CD4-positive, alpha-beta T cell treated with Interleukin-4 for 4 hours (primary cell): Measurements from ENCODE around the gene CDH13.

Source experiments
- DNase-seq: peaks from one replicate; pipeline ENCODE4 v3.0.0-alpha.2; 2020

The CDH13 gene

DNA sequence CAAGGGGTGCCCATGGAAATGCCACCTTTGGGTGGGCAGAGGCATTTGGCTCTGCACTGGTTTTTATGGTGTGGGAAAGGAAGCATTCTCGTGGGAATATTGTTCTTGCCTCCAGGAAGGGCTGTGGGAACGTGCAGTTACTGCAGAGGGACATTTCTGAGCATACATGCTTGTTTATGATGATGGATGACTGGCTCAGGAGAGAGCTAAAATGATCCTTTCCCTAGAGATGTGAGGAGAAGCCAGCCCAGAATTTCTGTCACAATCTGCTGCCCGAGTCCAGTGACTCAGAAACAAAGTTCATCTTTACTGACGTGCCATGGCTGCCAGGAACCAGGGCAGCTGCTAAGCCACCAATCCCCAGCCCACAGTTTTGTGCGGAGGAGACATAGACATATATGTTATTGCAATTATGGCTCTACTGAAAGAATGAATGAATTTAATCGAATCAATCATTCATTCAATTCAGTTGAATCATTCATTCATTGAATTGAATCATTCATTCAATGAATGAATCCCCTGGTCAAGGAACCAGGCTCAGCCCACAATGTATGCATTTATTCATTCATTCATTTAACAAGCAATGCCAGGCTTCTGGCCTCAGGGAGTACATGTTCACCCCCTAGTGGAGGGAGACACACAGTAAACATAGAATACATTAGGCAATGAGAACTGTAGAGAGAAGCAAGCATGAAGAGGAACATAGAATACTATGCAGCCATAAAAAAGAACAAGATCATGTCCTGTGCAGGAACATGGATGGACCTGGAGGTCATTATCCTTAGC is 766.6 kb downstream of the CDH13 start:
- DNase-seq, result no peak

GRCh38 chr16:83397601-83398291 is 771.0 kb downstream of the CDH13 start:
- no peak for DNase-seq

GRCh38 chr16:83400234-83400633 is 773.5 kb downstream of the CDH13 start:
- DNase-seq, result no peak

GRCh38 chr16:83402160-83402814 is 775.5 kb downstream of the CDH13 start:
- DNase-seq, result no peak

DNA sequence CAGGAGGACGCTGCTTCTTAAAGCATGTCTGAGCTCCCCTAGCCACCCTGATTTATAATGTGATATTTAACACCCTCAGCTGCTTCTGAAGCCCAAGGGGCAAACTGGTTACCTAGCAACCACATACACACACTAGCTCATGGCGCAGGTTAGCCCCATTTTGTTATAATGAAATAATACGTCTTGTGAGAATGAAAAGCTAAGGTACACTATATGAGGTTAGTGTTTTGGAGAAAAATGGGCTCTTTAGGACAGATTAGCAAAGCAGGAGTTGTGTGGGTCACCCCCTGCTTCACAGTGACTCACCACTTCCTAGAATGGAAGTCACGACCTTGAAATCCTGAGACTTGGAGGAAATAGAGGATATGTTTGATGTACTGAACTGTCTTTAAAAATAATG is 776.2 kb downstream of the CDH13 start:
- no peak for DNase-seq

DNA sequence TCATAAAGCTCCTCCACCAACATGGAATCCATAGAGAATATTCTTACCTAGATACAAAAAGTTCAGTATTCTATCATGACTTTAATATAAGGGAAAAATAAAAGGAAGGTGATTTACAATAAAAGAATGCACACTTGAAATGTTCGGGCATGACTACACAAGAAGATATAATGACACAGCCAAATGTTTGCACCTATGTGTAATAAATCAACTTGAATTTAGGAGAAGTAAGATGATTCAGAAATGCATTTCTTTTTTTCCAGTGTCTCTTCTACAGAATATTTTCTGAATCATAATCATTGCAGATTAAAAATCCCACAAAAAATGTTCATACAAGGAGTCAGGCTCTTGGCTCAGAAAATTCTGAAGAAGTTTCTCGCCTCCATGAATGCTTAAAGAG is 777.0 kb downstream of the CDH13 start:
- no peak for DNase-seq

DNA sequence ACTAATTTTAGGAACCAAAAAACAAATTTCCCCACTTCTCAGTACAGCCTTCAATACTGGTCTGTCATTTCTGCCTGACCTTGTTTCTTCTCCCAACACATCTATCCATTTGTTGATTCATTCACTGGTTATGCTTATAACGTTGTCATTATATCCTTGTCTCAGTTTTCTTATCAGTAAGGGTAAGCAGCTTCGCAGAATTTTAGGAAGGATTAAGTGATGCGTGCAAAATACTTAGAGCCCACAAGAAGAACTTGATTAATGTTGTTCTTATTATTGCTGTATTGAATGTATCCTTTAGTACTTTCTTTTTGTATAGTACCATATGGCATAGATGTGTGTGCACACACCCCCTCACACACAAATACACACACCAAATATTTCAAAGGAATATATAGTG is 777.5 kb downstream of the CDH13 start:
- no peak for DNase-seq

- no peak for DNase-seq
Observed at GRCh38 chr16:83407928-83408327, 781.2 kb downstream of the CDH13 start.

DNA sequence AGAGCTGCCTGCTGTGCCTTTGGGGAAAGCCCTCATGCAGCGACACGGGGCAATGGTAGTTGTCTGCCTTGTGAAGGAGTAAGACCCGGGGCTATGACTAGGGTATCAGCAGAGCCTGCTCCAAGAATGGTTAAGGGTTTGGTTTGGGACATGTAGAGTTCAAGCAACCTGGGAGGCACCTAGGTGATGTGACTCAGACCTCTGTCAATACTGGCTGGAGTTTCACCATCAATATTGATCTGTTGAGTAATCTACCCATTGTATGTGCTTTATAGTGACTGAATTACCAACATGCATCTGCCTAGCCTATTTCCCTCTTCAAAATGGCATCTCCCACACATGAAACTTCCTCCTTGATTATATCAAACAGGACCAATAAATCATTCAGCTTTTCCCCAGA is 782.6 kb downstream of the CDH13 start:
- no peak for DNase-seq

GRCh38 chr16:83418565-83418964 is 791.8 kb downstream of the CDH13 start:
- no peak for DNase-seq

DNA sequence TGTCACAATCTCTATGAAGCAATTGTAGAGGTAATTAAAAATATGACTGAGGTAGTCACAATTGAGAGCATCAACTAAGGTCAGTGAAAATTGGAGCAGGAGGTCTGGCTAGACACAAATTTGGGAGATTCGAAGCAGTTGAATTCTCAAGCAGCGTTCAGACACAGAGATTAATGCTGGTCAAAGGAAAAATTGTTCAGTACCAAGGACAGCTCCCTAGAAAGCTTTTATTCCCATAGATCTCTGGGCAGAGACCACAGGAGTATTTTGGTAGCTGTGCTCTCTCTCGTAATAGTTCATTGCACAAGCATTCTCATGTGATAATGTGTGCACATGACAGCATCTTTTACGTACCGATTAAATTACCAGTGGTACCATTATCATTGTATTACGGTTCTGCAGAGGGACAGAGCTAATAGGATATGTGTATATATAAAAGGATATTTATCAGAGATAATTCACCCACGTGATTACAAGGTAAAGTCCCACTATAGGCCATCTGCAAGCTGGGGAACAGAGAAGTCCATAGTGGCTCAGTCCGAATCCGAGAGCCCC is 793.5 kb downstream of the CDH13 start:
- no peak for DNase-seq

- no peak for DNase-seq
Observed at GRCh38 chr16:83433201-83433600, 806.4 kb downstream of the CDH13 start.

DNA sequence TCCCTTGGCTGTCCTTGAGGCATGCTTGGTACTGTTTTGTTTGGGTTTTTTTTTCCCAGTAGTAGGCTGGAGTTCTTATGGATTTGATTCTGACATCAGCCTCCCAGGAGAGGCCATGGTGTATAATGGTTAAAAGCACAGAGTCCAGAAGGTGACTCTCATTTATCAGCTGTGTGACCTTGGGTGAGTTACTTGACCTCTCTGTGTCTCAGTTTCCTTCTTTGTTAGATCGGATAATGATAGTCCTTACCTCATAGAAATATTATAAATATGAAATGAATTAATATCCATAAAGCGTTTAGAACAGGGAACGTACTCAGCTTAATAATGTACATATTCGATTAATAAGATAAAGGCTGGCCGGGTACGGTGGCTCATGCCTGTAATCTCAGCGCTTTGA is 810.3 kb downstream of the CDH13 start:
- no peak for DNase-seq

DNA sequence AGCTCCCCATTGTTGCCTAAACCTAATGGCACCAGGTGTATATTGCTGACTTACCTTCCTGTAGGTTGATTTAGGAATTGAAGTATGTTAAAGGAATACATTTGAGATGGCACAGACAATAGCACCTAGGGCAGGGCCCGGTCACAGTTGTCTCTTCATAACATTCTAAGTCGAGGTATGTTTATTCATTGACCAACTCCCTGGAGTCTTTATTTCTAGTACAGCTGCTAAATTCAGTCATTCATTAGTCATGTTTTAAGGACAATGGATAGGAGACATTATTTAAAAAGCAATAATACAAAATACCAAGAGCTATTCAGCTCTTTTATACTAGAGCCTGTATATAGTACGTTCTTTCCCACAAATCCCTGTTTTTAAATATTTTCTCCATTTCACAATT is 811.6 kb downstream of the CDH13 start:
- no peak for DNase-seq

GRCh38 chr16:83439412-83439811 is 812.6 kb downstream of the CDH13 start:
- DNase-seq, result no peak

DNA sequence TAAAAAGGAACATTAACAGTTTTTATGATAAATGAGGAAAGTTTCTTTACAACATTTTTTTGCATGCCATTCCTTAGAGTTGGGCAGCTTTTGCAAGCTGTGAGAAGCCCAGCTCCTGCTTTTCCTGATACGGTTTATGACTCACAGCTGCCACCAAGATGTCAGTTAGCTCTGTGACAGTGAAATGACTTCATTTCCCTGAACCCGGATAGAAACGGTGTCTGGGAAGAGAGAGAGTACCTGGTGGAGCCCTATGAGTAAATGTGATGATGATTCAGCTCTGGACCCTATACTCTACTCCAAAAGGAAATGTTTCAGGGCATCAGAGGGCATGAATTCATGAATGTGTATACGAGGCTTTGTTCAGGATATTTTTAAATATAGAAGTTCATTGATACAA is 814.7 kb downstream of the CDH13 start:
- DNase-seq, result no peak

- no peak for DNase-seq
Observed at GRCh38 chr16:83443972-83444371, 817.2 kb downstream of the CDH13 start.

DNA sequence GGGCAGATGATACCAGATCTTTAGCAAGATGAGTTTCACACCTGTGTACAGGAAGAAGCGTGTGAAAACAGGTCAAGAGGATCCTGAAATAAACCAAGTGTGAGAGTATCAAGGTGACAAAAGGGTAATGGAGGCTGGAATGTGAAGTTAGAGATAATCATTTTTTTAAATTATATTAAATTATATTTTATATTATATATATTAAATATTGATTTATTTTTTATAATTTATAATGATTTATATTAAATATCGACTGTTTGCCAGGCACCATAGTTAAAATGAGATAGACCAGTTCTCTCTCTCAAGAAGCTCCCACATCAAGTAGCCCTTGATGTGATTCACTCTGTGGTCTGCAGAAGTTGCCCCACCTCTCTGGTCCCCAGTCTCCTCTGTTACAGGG is 820.8 kb downstream of the CDH13 start:
- no peak for DNase-seq

DNA sequence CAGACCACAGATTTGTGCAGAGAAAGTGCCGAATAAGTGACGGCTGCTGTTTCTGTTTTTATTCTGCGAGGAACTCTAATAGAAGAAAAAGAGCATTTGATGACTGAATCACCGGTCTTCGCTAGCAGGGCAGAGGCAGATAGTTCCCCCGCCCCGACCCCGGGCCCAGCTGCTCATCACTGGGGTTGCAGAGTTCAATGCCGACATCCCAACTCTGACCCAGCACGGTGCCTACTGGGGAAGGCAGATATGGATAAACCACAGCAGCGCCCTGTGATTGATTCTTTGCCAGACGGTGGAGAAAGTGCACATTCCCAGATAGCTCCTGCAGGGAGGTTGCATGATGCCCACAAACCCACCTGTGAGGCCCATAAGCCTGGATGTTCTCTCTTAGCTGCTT is 823.1 kb downstream of the CDH13 start:
- no peak for DNase-seq

GRCh38 chr16:83453977-83454376 is 827.2 kb downstream of the CDH13 start:
- DNase-seq, result no peak

DNA sequence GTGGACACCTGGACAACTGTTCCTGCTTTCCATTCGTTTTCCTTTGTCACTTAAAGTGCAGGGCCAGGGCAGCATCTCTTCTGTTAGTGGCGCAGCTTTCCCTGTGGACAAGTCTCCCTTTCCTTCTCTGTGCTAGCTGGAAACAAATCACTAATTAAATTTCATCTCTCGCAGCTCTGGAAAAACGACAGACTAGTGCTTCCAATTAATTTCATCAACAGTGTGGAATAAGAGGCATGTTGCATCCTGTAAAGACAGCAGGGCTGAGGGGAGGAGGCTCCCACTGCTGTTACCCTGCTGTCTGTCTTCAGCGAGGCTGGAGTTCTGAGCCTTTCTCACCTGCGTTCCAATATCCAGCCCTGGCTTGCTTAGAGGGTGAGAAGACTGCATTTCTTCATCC is 828.9 kb downstream of the CDH13 start:
- DNase-seq, result no peak

DNA sequence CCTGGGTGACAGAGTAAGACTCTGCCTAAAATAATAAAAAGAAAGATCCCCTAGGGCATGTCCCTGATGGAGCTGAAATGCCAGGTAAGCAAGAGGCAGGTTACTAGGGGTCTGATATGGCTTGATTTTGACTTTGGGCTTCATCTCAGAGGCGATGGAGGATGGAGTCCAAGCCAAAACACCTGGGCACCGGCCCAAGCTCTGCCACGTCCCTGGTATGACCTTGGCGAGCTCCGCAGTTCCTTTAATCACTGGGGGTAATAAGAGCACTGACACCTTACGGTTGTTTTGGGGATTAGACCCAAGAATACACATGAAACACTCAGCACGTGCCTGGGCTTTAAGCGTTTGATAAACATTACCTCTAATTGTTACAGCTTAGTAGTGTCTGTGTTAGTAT is 830.2 kb downstream of the CDH13 start:
- no peak for DNase-seq

DNA sequence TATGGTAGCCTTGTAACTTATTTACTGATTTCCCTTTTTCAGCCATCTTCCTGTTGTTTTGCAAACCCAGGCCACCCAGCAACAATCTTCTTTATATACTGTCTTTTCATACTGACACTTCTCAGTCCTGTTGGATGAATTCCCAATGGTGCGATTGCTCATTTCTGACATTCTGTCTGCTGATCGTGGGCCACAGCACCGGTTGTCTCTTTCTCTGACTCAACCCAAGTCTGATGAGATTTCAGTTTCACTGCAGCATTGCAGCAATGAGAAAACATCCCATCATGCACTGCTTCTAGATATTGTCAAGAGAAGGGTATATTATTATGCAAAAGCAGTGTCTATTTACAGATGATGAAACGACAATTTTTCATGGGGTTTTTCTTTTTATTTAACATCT is 831.8 kb downstream of the CDH13 start:
- no peak for DNase-seq

DNA sequence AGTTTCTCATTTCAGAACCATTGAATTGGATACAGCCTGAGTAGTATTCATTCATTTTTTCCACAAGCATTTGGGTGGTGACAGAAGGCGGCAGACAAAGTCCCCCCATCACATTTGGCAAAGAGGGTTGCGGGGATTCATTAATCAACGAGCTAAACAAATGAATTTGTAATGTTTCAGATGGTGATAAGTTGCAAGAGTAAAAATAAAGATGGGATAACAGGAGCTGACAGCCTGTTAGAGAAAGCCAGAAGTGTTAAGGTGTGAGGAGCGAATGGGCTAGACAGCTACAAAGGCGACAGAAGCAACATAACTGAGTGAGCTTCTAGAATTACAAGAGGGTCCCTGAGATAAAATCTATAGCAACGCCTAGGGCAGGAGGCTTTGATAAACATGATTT is 838.2 kb downstream of the CDH13 start:
- DNase-seq, result no peak
